HG02610 (cell line): ENCODE measurements around the gene CDH4.

Experiments
- ATAC-seq: cut with Tn5 transposase; IDR thresholded peaks from one replicate; pipeline ENCODE4 v1.9.1; 2021; ENCODE audit warnings: mild to moderate bottlenecking, moderate library complexity; ENCODE audit not compliant: unreplicated experiment

The CDH4 gene

DNA sequence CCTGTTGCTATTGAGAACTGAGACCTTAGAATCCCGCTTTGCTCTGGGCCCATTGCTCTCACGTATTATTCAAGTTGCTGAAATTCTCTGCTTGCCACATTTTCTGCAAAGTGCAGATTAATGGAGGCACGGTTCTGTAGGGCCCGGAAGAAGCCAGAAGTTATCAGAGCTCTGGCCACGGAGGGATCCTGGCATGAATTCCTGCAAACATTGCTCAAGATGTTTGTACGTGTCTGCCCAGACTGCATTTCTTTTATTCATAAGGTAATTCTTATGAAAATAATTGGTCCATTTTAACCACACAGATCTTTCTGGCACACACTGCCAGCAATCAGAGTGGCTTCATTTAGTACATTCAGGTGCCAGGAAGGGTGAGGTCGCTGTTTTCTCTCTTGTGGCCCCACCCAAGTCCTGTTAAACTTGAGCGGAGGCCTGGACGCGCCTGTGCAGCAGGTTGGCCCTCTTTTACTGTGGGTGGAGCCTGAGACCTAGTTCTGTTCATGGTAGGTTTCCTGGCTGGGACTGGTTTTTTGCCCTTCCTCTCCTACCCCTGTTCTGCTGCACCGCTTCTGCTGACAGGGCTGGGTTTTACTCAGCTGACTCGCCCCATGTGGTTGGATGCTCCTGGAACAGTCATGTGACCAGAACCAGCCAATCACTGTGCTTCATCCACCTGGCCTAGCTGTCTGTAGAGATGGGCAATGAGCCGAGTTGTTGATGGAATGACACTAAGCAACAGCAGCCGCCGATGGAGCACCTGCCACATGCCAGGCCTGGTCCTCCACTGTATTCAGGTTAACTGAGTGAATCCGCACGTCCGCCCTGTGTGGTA is 230.2 kb downstream of the CDH4 start:
- no peak for ATAC-seq

DNA sequence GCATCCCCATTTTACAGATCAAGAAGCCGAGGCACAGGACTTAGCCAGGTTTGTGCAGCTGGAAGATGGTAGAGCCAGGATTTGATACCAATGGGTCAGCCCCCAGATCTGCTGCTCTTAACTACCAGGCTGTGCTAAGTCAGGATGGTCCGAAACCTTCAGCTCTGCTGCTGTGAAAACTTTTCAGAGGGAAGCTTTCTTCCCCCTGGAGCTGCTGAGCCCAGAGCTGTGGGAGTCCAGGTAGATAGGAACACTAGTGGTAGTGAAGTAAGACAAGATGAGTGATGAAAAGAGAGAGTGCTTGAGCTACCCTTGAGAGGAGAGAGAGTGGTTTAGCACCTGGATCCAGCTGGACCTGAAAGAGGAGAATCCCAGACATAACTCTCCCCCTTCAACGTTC is 230.8 kb downstream of the CDH4 start:
- ATAC-seq = no peak

DNA sequence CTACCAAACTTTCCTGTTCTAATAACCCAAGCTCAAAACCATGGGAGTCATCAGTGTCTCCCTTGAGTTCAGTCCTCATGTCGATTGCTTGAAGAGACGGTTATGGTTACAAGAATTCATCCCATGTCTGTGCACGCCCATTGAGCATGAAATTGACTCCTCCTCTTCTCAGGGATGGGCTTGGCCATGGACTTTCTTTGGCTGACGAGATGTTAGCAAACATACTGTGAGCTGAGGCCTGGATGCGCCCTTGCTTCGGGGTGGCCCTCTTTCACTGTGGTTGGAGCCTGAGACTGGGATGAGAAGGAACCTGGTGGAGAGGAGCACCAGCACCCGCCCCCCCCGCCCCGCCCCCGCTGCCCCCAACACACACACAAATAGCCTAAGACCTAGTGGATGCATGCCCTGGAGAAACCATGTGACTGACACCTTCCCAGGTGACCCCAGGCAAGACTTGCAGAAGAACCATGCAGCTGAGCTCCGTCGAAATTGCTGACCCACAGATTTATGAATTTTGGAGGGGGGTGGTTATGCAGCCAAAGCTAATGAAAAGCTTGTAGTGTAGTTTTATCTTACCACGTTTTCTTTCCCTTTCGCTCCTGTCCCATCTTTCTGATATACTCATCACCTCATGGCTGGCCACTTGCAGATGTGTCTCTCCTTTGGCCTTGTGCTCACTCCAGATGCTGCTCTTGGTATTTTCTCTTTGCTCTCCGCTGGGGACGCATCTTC is 231.4 kb downstream of the CDH4 start:
- ATAC-seq = no peak

DNA sequence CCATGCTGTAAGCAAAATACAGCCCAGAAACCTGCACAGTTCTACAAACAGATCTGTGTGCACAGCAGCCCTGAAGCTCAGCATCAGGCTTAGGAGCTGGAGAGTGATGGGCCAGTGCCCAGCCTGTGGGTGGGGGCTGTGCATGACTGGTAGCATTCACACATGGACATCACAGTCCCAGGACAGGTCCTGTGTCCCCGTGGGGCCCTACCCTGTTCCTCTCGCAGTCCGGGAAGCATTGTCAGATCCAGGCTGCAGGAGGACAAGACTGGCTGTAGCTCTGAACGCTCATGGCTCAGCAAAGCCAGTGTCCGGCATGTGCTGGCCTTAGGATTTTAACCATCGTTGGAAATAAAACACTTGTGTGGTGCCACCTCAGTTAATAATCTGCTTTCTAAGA is 234.1 kb downstream of the CDH4 start:
- no peak for ATAC-seq

DNA sequence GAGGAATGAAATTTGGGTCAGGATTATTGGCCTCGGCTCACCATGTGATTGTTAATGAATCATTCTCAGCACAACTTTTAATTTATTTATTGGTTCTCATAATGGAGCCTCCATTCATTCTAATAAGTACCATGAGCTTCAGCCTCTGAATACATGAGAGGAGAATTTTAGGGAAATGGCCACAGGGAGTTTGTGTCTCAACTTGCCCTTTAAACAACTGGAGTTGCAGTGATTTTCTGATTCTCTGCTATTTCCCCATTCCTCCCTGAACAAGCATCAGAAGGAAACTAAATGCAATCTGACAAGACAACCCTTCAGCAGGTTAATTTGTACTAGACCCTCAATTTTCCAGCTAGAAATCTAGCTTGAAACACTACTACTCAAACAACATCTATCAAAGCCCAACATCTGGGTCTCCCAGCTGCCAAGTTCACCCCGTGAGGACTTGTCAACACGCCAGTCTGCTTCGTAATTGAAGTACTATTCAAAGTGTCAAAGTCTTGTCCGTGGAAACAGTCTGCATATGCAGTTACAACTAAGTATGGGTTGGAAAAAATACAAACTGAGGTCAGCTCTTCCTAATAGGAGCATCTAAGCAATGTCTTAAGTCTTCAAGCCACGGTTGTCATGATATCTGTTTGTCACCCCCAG is 235.4 kb downstream of the CDH4 start:
- no peak for ATAC-seq

DNA sequence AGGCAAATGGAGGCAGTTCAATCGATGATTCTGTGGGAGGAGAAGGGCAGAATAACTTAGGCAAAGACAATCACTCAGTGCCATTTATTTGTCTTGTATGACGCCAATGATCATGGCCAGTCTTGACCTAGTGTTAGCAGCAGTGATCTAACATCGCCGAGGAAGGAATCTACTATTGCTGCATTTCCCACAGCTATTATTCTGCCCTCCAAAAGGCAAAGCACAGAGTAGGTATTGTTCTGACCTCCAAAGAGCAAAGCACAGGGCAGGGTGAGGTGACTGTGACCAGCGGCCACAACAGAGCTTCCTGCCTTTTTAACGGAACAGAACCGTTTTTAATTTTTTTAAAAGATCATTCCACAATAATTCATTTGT is 235.9 kb downstream of the CDH4 start:
- ATAC-seq = no peak

DNA sequence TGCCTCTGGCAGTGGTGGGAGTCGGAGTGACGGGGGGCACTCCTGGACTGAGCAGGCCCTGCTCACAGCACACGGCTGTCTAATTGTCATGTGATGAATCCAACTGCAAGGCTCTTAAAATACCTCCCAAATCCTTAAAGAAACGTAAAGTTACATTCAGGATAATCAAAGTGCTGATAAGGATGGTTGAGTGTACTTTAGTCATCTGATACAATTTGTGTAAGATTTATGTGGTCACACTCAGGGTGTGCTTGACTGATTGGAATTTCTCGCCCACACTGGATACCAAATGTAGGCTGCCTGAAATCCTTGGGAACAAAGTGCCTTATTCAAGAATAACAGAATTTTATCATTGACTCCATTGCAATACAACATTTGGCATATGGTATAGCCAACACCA is 238.7 kb downstream of the CDH4 start:
- no peak for ATAC-seq

DNA sequence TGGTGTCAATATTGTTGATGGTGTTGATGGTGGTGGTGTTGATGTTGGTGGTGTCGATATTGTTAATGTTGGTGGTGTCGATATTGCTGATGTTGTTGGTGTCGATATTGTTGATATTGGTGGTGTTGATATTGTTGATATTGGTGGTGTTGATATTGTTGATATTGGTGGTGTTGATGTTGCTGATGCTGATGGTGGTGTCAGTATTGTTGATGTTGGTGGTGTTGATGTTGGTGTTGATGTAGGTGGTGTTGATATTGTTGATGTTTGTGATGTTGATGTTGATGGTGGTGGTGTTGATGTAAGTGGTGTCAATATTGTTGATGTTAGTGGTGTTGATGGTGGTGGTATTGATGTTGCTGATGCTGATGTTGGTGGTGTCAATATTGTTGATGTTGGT is 240.0 kb downstream of the CDH4 start:
- ATAC-seq = no peak

DNA sequence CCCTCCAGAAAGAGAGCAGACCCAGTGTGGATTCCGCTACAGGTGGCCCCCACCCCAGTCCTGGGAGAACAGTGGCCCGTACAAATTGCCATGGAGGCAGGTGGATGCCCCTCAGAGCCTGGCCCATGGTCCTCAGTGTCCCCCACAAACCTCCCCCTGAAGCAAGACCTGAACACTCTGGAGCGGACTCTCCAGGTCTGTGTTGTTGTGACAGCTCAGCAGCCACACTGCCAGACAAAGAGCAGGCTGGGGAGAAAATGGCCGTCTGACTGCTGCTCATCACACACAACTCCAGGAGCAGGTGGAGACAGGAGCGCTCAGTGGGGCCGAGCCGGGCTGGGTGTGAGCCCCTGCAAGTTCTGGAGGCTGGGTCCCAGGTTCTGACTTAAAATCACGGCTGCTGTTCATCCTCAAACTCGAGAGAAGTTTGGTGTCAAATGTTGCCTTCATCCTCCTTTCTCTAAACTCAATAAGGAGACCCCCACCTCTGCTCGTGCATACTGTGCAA is 241.8 kb downstream of the CDH4 start:
- no peak for ATAC-seq

DNA sequence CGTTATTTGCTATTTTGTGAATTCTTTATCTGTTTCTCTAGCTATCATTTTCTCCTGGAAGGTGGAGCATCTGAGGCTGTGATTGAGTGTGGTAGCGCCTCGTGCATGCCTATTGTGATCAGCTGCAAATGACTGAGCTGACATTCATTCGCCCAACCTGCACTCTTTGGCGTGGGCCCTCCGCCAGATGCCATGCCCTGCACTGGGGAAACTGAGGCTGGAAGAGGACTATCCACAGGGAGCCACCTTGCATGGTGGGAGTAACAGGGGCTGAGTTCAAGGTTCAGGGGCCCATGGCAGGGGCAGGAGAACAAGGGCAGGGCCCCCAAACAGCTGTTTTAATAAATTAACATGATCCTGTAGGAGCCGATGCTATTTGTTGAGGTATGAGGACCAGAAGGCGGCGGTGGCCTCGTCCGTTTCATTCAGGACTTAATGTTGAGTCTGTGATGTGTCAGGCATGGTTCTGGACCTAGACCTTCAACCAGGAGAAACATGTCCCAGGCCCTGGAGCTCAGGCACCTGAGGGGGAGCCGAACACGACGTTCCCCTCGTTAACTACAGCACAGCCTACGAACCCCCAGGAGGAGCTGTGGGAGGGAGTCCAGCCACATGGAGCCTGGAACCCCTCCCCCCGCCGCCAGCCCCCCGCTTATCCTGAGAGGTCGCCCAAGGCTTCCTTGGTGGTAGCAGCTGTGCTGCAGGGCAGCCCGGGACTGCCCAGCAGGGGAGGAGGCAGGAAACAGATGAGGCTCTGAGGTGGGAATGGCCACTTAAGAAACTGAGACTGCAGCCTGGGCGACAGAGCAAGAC is 242.9 kb downstream of the CDH4 start:
- no peak for ATAC-seq

DNA sequence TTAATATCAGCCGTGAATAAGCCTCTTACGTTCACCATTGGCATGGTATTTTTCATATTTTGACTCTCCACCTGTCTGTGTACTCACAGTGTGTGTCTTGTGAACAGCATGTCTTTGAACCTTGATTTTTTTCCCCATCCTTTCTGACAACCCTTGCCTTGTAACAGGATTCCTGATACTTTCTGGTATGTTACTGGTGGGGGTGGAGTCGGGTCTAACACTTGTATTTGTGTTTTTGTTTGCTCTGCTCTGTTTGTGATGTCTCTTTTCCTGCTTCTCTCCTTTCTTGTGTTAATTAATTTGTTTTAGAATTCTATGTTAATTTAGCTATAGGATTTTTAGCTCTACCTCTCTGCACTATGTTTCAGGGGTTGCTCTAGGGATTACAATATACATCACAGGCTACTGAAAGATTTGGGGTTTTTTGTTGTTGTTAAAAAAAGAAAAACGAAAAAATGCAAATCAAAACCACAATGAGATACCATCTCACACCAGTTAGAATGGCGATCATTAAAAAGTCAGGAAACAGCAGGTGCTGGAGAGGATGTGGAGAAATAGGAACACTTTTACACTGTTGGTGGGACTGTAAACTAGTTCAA is 245.1 kb downstream of the CDH4 start:
- no peak for ATAC-seq

DNA sequence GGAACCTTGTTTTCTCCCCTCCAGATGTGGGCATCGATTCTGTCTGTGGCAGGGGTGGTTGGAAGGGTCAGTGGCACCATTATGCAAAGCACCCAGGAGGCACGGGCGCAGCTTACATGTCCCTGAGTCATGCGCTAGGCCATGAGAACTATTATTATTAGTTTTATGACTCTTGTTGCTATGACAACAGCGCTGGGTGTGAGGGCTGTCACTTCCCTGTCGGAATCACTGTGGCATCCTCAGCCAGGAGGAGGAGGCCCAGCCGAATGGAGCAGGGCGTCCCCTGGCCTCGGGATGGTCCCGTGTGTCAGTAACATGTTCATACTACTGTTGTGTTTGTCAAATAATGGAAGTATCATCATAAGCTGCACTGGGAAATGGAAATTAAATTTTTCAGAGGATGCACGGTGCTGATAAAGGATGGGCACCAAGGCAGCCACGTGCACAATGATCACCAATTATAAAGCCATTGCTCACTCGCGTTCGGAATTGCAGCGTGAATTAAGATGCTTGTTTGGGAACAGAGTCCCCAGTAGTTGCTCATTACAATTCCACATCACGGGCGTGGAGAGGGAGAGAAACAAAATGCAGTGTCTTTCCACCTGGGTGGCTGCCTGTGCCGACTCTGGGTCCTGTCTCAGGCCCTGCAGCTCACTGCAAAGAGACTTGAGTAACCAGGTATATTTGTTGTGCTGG is 247.9 kb downstream of the CDH4 start:
- no peak for ATAC-seq

DNA sequence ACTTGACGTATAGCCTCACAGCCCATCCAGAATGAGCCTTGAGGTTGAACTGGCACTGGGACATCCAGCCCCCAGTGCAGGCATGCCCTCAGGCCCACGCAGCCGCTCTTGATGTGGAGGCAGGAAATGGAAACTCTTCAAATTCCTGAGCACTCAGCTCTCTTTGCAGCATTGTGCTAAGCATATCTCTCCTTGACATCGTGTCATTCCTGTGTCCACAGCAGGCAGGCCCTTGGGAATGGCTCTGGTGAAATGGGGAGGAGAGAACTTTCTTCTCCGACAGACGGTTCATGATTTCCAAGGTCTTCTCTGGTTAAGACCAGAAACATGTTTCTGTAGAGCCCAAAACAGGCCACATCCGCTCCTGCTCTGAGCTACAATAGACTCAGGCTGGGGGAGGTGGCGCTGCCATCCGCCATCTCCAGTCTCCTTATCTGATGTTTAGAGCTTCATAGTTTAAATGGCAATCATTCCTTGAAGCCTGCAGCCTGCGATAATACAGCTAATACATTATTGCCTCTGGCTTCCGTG is 248.8 kb downstream of the CDH4 start:
- ATAC-seq = no peak

DNA sequence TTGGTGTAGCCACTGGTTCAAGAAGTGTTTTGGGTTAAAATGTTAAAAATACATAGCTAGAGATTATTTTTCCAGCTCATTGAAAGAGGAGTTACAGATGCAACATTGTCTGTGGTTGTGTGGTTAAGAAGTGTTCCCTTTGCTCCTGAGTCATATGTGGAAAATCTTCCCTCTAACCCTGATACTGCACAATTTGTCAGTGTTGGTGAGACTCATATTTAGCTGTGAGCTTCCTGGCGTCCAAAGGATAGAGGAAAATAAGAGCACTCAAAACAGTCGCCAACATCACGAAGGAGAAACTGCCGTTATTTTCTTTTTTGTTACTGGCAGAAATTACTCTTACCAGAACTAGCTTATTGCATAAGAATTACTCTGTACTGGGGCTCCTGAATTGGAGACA is 250.4 kb downstream of the CDH4 start:
- no peak for ATAC-seq

DNA sequence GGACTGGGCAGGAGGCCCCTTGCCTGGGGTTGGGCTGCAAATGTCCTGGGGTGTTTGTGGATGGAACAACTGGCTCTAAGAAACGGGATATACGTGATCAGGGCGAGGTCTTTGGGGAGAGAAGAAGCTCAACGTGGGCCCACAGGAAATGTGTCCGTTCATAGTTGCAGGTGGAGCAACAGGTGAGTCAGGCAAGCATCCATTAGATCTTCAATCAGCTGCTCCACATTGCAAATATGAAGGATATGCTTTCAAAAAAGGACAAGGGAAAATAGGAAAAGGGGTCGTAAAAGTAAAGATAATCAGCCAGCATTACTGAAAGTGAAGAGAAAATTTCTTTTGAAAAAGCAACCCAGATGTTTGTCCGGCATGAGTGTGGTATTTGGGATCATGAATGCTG is 251.0 kb downstream of the CDH4 start:
- ATAC-seq = no peak

DNA sequence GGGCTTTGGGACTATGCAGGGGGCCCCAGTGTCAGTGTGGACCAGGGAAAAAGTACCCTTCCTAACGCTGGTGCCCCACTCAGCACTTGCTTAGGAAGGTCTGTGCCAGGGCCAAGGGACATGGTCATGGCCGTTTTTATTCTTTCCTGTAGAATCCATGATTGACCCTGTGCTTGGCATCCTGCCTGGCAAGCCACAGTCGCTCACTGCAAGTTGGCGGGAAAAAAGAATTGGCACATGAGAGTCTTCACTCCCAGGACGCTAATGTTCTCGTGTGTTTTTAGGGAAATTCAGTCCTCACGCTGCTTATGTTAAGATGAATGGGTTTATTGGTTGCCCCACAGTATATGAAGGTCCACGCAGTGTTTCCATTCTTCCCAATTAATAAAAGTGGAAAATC is 253.4 kb downstream of the CDH4 start:
- ATAC-seq = no peak

DNA sequence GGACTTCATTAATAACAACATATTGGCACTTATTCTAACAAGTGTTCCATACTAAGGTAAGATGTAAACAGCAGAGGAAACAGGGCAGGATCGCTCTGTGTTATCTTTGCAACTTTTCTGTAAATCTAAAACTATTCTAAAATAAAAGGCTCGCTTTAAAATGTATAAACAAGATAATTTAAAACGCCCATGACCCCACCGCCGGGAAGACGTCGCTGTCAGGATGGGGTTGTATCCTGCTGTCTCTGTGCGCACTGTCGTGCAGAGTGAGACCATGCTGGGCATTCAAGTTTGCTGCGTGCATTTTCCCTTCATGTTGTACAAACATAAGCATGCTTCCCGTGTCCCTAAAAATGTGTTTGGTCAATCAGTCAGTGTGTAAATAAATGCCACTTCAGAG is 255.7 kb downstream of the CDH4 start:
- no peak for ATAC-seq

DNA sequence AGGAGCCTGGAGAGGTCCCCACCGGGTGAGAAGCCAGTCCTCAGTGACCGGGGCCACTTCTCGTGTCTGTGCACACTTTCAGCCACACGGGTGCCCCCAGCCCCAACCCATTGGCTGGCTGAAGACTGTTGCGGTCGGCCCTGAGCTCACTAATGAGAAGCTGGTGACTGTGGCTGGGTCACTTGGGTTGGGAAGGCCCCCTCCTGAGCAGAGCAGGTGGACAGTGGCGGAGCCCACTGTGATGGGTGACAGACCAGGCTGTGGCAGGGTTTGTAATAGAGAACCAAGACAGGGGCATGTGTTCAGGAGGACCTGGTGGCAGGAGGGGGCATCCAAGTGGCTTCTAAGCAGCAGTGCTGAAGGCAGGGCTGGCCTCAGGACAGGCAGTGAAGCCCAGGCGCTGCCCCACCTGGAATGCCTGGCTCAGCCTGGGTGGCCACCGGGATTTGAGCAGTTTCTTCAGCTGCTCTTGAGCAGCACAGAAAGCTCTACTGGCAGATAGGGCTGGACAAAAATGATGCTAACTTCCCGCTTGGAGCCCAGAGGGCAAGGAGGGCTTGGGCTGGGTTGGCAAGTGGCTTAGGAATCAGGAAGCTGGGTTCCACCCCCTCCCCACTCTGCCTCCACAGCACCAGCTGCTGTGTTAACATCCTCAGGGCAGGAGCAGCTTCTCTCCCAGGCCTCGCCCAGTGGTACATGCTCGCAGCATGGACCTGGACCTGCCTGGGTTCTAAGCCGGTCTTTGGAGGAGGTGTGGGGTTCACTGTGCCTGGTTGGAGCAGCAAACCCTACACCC is 256.4 kb downstream of the CDH4 start:
- no peak for ATAC-seq

DNA sequence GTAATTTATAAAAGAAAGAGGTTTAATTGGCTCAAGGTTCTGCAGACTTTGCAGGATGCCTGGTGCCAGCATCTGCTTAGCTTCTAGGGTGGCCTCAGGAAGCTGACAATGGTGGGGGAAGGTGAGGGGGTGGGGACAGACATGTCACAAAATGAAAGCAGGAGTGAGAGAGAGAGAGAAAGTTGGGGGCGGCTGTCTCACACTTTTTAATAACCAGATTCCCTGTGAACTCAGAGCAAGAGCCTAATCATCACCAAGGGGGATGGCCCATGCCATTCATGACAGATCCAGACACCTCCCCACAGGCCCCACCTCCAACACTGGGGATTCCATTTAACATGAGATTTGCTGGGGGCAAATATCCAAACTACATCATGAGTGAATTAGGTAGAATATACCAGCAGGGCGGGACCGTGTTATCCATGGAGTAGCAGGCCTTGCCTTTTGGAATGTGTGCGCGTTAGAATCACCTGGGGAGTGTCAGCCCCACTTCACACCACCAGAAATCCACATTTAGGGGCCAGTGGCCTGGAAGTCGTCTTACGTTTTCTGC is 258.8 kb downstream of the CDH4 start:
- ATAC-seq = no peak
